ENCODE results near the gene PSMD14. TPM values are rescaled to one million over a fixed set of nuclear protein-coding genes. Genes with fewer than 3 reads are reported as not detected.

PSMD14 gene
- total RNA-seq, 1 experiment from 2014 or later = 118 TPM

- RAD21 ChIA-PET (ENCODE audit: low non-redundant PET in 1 of 2, low total read pairs in 2 of 2, uncharacterized antibody in 2 of 2, unreplicated experiment in 2 of 2) = no interaction called here
- CTCF ChIA-PET = no interaction called here
- Histone ChIP-seq H3K79me2 (ENCODE audit: insufficient read depth, low read length) (no peaks in the 10 kb centered on the region), H3K27ac (ENCODE audit: low read depth, low read length) (no peak overlapping the region), H3K9ac (ENCODE audit: low read length) (no peak overlapping the region), H2AFZ (ENCODE audit: low read depth, low read length, poor library complexity, severe bottlenecking) (no peak overlapping the region), H3K36me3 (ENCODE audit: control insufficient read depth in 1 of 2, insufficient read depth in 2 of 2, low read length in 2 of 2) (no peaks in the 10 kb centered on the region), H4K20me1 (ENCODE audit: insufficient read depth) (no peaks in the 10 kb centered on the region), H3K9me2 (ENCODE audit: insufficient read depth) (no peaks in the 10 kb centered on the region), H3K27me3 (ENCODE audit: insufficient read depth, low read length) (no peaks in the 10 kb centered on the region), H3K4me1 (ENCODE audit: control insufficient read depth in 1 of 2, insufficient read depth in 2 of 2, low read length in 2 of 2) (no peaks in the 10 kb centered on the region), H3K9me3 (ENCODE audit: control insufficient read depth in 1 of 2, insufficient read depth in 1 of 2, low read depth in 1 of 2, low read length in 2 of 2) (no peaks in the 10 kb centered on the region), H3K4me3 (replicated peaks in 1 of 2; ENCODE audit: low read depth in 1 of 2, low read length in 2 of 2) (no peak overlapping the region), H3K4me2 (ENCODE audit: low read length) (no peak overlapping the region)
- no TSS peak for BruUV-seq (replicated peaks)
- intact Hi-C loops (cut with micrococcal nuclease) = no loop called here
- POLR2A ChIA-PET = no interaction called here
- no peak for ATAC-seq
- TF ChIP-seq CBX3 (IDR thresholded peaks at IDR 0.05; ENCODE audit: low read depth) = no peak
- TF ChIP-seq ZBTB33 (IDR thresholded peaks at IDR 0.05; ENCODE audit: extremely low read depth, insufficient replicate concordance, low read length) = no peak
- TF ChIP-seq ELF1 (IDR thresholded peaks at IDR 0.05; ENCODE audit: borderline replicate concordance, low read depth) = no peak
- TF ChIP-seq ATF3 (IDR thresholded peaks at IDR 0.05) = no peak
- TF ChIP-seq ZNF274 (IDR thresholded peaks at IDR 0.05; ENCODE audit: low read depth, low read length) = no peak
- TF ChIP-seq FOSL1 (IDR thresholded peaks at IDR 0.05; ENCODE audit: low read depth) = no peak
- TF ChIP-seq JUND (IDR thresholded peaks at IDR 0.05) = no peak
- TF ChIP-seq CTCF (IDR thresholded peaks at IDR 0.05 in 2 of 3, conservative IDR thresholded peaks at IDR 0.05 in 1 of 3; ENCODE audit: borderline replicate concordance in 1 of 3, insufficient read depth in 1 of 3, low read depth in 2 of 3, low read length in 2 of 3) = no peak
- no peak for TF ChIP-seq POLR2AphosphoS5 (IDR thresholded peaks at IDR 0.05; ENCODE audit: low read depth, low read length)
- TF ChIP-seq RAD21 (IDR thresholded peaks at IDR 0.05; ENCODE audit: low read depth) = no peak
- no peak for TF ChIP-seq ZFX (IDR thresholded peaks at IDR 0.05)
- no peak for TF ChIP-seq EZH2 (IDR thresholded peaks at IDR 0.05)
- no peak for DNase-seq (ENCODE audit: low read depth, low spot score)
Measured at GRCh38 chr2:161424891-161425727, 116.9 kb downstream of the PSMD14 start.

Measured in HCT116 (cell line).